GM21717 (cell line): ENCODE measurements around the gene PSMA1.
A peak's percentile ranks its signal among the peaks of the same experiment; 100 is the strongest.
"Not testable (repeated sequence)": the region's sequence is repeated elsewhere in the genome, so short reads cannot be mapped to it uniquely, and the experiment has no call there.

Source experiments
- ATAC-seq: cut with Tn5 transposase; IDR thresholded peaks from one replicate; pipeline ENCODE4 v1.9.1; 2021; ENCODE audit warnings: mild to moderate bottlenecking, moderate library complexity; ENCODE audit not compliant: unreplicated experiment

The PSMA1 gene

GRCh38 chr11:14519917-14520746, at the start of gene PSMA1:
Gene PSMA1 (minus strand): TSS chr11:14520386. CDS start chr11:14520299, 87 bp downstream.
- ATAC-seq, result peak; percentile 91

GRCh38 chr11:14569516-14569915, 49.3 kb upstream of the PSMA1 start:
- not testable (repeated sequence) for ATAC-seq

- ATAC-seq, result no peak
These were observed 47.0 kb upstream of the PSMA1 start for GRCh38 chr11:14567064-14567651.

DNA sequence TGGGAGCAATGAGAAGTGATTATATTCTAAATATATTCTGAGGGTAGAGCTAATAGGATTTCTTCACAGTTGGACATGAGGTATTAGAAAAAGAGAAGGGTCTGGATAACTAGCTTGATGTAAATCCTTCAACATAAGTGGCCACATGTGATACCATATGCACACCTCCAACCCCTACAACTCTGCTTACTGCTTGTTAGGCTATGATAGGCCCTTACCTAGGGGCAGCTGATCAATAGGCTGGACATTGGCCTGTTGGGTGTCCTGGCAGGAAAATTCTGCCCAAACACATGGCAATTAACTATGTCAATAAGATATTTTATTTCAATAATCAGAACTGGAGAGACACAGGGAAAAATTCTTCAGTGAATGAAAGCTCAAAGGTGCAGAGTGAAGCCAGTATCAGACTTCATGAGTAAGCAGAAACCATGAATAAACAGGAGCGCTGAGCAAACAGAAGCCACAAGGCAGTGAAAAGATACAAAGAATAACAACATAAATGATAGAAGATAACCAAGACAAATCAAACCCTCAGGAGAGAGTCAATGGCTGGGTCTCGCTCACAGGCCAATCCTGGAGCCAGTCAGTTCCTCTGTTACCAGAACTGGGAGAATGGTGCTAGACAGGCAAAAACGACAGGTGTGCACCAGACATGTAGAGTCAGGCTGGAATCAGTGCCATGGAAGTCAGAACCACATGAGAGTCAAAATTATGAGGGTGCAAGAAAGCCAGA, 46.3 kb upstream of the PSMA1 start:
- ATAC-seq, result no peak

GRCh38 chr11:14565845-14566244, 45.7 kb upstream of the PSMA1 start:
- no peak for ATAC-seq

DNA sequence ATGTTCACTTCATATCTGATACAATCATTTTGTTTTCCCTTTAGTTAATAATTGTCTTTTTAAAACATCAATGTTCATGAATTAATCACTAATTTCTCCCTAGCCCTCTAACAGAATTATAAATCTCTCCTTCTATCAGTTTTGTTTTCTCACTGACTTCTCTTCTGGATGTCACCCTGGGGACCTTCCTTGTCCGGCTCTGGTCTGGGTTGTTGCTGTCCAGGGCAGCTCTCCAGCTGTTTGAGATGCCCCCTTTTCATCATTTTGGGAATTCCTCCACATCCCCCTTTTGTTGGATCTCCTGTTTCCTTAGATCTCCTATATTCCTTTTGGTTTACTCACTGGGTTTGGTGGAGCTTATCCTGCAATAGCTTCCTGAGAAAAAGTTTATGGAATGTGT, 35.6 kb upstream of the PSMA1 start:
- ATAC-seq, result no peak

DNA sequence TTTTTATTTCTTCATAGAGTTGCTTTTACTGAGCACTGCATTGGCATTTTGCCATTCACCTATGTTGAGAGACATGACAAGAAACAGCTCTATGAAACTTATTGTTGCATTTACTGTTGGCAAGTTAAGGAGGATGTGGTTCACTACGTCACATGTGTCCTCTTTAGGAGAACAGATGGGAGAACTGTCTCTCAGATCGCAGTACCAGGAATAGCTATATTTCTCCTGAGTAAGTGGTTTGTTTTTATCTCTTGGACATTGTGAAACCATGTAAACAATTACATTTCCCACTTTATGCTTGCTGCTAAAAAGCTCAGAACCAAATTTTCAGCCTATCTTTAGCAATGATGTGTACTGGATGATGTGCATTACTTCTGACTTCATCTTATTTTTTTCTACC, 34.8 kb upstream of the PSMA1 start:
- peak; percentile 73 for ATAC-seq

DNA sequence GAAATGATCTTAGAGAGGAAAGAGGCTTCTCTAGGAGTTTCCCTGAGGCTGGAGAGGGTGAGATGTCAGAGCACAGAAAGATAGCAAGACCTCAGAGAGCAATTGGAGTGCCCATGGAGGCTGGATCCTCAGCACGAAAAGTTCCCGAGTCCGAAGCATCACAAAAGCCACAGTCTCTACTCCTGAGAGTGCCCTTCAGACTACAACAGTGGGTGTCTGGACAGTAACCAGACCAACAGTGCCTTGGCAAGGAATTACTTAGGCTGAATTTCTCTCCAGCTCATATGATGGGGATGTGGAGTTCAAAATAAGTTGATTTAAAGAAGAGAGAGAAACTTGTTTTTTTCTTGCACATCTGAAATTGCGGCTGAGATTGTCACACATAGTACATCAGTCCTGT, 31.9 kb upstream of the PSMA1 start:
- no peak for ATAC-seq

DNA sequence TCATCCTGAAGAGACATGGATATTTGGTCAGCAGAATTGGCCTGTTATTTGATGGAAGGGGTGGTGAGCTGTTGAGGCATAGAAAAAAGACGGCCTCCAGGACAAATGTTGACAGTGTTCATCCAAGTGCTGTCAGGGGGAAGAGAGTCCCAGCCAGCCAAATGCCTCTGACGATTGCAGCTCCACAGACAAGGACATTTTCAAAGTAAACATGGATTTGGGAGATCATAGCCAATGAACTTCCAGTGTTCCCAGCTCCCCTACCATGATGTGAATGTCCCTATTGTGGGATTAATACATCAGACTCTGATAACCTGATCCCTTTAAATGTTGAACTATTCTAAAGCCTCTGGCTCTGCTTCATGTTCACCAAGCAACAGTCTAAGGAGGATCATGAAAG, 31.2 kb upstream of the PSMA1 start:
- no peak for ATAC-seq

DNA sequence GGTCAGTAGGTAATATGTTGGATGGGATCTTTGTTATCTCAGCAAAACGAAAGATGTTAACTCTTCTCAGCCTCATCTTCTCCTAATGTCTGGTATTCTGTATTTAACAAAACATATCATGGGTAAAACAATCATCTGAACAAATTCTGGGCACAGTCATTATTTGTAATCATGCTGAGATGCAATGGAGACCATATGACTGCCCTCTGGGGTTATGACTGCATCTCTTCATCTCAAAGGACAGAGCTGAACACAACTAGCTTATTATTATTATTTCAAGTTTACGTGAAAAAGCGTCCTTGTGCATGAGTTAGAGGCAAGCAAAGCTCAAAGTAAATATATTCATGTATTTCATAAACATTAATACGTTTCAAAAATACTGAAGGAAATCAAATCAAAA, 29.7 kb upstream of the PSMA1 start:
- no peak for ATAC-seq

- no peak for ATAC-seq
These were observed 27.3 kb upstream of the PSMA1 start for GRCh38 chr11:14547440-14547839.

GRCh38 chr11:14546672-14547071, 26.5 kb upstream of the PSMA1 start:
- no peak for ATAC-seq

GRCh38 chr11:14544611-14545010, 24.4 kb upstream of the PSMA1 start:
- ATAC-seq, result peak; percentile 85

DNA sequence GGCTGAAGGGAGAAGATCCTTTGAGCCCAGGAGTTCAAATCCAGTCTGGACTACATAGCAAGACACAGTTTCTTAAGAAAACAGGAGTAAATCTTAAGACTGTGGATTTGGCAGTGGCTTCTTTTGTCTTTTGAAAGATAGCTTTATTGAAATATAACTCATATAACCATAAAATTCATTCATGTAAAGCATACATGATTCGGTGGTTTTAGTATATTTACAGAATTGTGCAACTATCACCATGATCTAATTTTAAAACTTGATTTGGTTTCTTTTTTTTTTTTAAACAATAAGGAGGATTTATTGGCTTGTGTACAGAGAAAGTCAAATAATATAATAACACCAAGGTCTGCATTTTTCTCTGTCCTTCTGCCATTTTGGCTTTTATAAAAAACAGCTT, 23.1 kb upstream of the PSMA1 start:
- ATAC-seq, result no peak

- ATAC-seq, result no peak
These were observed 22.1 kb upstream of the PSMA1 start for GRCh38 chr11:14542324-14542723.

GRCh38 chr11:14541192-14541947, 21.2 kb upstream of the PSMA1 start:
- ATAC-seq, result no peak

DNA sequence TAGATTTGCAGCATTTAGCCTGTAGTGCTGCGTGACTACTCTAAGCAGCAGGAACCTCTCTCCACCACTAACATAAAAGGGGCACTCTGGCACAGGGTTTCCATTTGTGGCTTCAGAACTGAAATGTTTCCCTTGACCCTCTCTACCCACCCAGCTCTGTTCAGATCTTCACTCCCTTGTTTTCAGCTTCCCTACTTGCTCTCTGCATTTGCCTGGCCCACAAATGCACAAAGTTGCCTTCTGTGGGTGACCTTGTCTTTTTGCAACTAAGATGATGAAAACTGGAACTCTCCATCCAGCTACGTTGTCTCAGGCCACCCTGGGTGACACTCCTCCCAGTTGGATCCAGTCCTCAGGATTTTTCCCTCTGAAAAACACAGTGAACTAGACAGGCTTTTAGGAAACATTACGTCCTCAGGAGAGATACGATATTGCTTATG, 19.8 kb upstream of the PSMA1 start:
- no peak for ATAC-seq

DNA sequence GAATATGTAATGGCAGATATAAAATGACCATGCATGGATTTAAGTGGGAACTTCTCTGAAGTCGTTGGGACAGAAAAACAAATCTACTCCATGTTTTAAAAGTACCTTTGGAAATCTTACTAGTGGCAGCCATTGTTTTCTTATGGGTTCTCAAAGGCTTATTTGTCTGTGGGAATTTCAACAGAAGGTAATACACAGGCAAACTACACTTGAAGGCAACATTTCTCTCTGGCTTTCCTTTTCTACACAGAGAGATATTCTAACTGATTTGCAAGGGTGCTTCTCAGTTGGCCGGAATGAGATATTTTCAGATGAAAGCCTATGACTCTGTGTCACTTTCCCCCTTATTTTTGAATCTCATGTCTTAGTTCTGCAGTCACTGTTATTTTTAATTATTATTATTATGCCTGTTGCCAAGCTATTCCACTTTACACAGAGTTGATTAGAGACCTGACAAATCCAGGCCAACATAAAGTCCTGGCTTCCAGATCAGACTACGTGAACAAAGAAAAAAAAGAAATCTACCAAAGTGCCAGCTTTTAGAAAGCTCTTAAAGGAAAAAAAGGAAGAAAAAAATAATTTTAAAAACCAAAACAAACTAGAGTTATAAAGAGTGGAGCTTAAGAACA, 18.9 kb upstream of the PSMA1 start:
- ATAC-seq, result no peak

- no peak for ATAC-seq
These were observed 18.2 kb upstream of the PSMA1 start for GRCh38 chr11:14538271-14538925.

- peak; percentile 67 for ATAC-seq
These were observed 17.0 kb upstream of the PSMA1 start for GRCh38 chr11:14537134-14537599.
